Right lung (tissue), 5 donors: ENCODE data around the gene ADGRG6. TPM values are rescaled to one million over a fixed set of nuclear protein-coding genes. Genes with fewer than 3 reads are reported as not detected.

Experiments
- DNase-seq, 2 donors: peaks; one replicate each; pipeline ENCODE4 v3.0.0-alpha.2; 2013
- polyA plus RNA-seq, 5 donors: library from polyadenylated mRNA; unstranded; fragments of 120-200 nt; gene quantifications; one replicate each; pipeline versions ENCODE4 v1.2.1 to v1.2.3, GENCODE V29; 2013; ENCODE audit warnings: inconsistent platforms in 1 of 5, low replicate concordance in 1 of 5; ENCODE audit not compliant: insufficient read length in 5 of 5, insufficient read depth in 1 of 5

The ADGRG6 gene
- polyA plus RNA-seq, 5 donors = 81.9 to 174 (median 150) TPM

- DNase-seq = no peak
Measured at GRCh38 chr6:142374965-142375733, 73.3 kb downstream of the ADGRG6 start.

- DNase-seq = no peak
Measured at GRCh38 chr6:142376115-142376514, 74.3 kb downstream of the ADGRG6 start.

- DNase-seq = no peak
Measured at GRCh38 chr6:142376800-142377496, 75.1 kb downstream of the ADGRG6 start.

GRCh38 chr6:142377497-142377848 is 75.7 kb downstream of the ADGRG6 start:
- DNase-seq = no peak

- peak; percentile 87 to 91 for DNase-seq
Measured at GRCh38 chr6:142378138-142378875, 76.5 kb downstream of the ADGRG6 start.

GRCh38 chr6:142380626-142381025 is 78.8 kb downstream of the ADGRG6 start:
- DNase-seq = no peak

- no peak for DNase-seq
Measured at GRCh38 chr6:142381181-142381580, 79.4 kb downstream of the ADGRG6 start.

GRCh38 chr6:142381845-142382378 is 80.1 kb downstream of the ADGRG6 start:
- DNase-seq = no peak

GRCh38 chr6:142384519-142385254 is 82.9 kb downstream of the ADGRG6 start:
- no peak for DNase-seq

GRCh38 chr6:142385352-142385751 is 83.5 kb downstream of the ADGRG6 start:
- no peak for DNase-seq

GRCh38 chr6:142386657-142387056 is 84.8 kb downstream of the ADGRG6 start:
- DNase-seq = no peak

- peak in 1 of 2 donors; percentile 60 for DNase-seq
Measured at GRCh38 chr6:142387997-142388815, 86.4 kb downstream of the ADGRG6 start.

- DNase-seq = no peak
Measured at GRCh38 chr6:142395266-142395665, 93.5 kb downstream of the ADGRG6 start.

GRCh38 chr6:142395768-142396231 is 94.0 kb downstream of the ADGRG6 start:
- DNase-seq = no peak

GRCh38 chr6:142398353-142398752 is 96.5 kb downstream of the ADGRG6 start:
- no peak for DNase-seq

- no peak for DNase-seq
Measured at GRCh38 chr6:142399739-142400138, 97.9 kb downstream of the ADGRG6 start.

GRCh38 chr6:142400495-142400894 is 98.7 kb downstream of the ADGRG6 start:
- no peak for DNase-seq

GRCh38 chr6:142401838-142402237 is 100.0 kb downstream of the ADGRG6 start:
- no peak for DNase-seq

- no peak for DNase-seq
Measured at GRCh38 chr6:142404751-142405150, 102.9 kb downstream of the ADGRG6 start.

- peak; percentile 23 to 38 for DNase-seq
Measured at GRCh38 chr6:142406131-142406530, 104.3 kb downstream of the ADGRG6 start.
